Middle frontal gyrus (tissue), 1 donor: ENCODE data around the gene FREM2.

ENCODE experiments used
- DNase-seq: peaks from one replicate; pipeline ENCODE4 v3.0.0-alpha.2; 2015; ENCODE audit warnings: low spot score; ENCODE audit errors: extremely low spot score

The FREM2 gene

GRCh38 chr13:38895075-38895474, 208.2 kb downstream of the FREM2 start:
- DNase-seq: no peak

GRCh38 chr13:38897521-38897920, 210.6 kb downstream of the FREM2 start:
- no peak for DNase-seq

- DNase-seq: no peak
Observed at GRCh38 chr13:38898481-38898880, 211.6 kb downstream of the FREM2 start.

- DNase-seq: no peak
Observed at GRCh38 chr13:38899571-38899970, 212.7 kb downstream of the FREM2 start.

GRCh38 chr13:38900188-38900587, 213.3 kb downstream of the FREM2 start:
- no peak for DNase-seq

- DNase-seq: no peak
Observed at GRCh38 chr13:38902551-38902950, 215.7 kb downstream of the FREM2 start.

- no peak for DNase-seq
Observed at GRCh38 chr13:38905081-38905480, 218.2 kb downstream of the FREM2 start.

GRCh38 chr13:38905861-38906260, 219.0 kb downstream of the FREM2 start:
- DNase-seq: no peak

- no peak for DNase-seq
Observed at GRCh38 chr13:38908574-38908973, 221.7 kb downstream of the FREM2 start.

- DNase-seq: no peak
Observed at GRCh38 chr13:38914070-38914469, 227.2 kb downstream of the FREM2 start.

- DNase-seq: no peak
Observed at GRCh38 chr13:38921081-38921480, 234.2 kb downstream of the FREM2 start.

GRCh38 chr13:38922170-38922569, 235.3 kb downstream of the FREM2 start:
- DNase-seq: no peak

GRCh38 chr13:38933786-38934185, 246.9 kb downstream of the FREM2 start:
- DNase-seq: no peak
